GM12875 (cell line): ENCODE data around the gene IFNA13.

Experiments used
- H3K4me3 ChIP-seq: one replicate; pipeline ENCODE4 v1.5.1; 2011; ENCODE audit warnings: low read depth, low read length, control low read depth
- TF ChIP-seq, protein P1 (sequence below): IDR thresholded peaks from 2 replicates; pipeline ENCODE4 v1.5.1; 2011; ENCODE audit warnings: low read depth, mild to moderate bottlenecking, control low read depth, inconsistent platforms, low read length, moderate library complexity, borderline replicate concordance; ENCODE audit not compliant: insufficient read depth

Gene IFNA13

DNA sequence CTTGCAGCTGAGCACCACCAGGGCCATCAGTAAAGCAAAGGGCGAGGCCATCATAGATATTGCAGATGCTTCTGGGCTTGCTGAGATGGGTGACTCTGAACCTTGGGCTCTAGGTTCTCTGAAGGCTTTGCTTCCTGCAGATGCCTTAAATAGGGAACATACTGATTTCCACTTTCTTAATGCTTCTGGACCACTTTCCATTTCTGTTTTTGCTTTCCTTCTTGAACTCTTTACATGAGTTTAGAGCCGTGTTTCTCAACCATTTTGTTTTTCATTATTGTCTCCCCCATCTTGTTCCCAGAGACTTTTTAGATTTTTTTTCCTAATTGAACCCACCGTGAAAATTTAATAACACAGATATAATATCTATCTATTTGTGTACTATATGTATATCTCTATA, at the start of gene IFNA13:
TSS of gene IFNA13 (minus strand) at position 101 of the 400 bp plus-strand sequence. CDS start at position 54, 47 bp downstream.
- no peak within 1 kb of the TSS for H3K4me3 ChIP-seq
- TF ChIP-seq, protein P1, sequence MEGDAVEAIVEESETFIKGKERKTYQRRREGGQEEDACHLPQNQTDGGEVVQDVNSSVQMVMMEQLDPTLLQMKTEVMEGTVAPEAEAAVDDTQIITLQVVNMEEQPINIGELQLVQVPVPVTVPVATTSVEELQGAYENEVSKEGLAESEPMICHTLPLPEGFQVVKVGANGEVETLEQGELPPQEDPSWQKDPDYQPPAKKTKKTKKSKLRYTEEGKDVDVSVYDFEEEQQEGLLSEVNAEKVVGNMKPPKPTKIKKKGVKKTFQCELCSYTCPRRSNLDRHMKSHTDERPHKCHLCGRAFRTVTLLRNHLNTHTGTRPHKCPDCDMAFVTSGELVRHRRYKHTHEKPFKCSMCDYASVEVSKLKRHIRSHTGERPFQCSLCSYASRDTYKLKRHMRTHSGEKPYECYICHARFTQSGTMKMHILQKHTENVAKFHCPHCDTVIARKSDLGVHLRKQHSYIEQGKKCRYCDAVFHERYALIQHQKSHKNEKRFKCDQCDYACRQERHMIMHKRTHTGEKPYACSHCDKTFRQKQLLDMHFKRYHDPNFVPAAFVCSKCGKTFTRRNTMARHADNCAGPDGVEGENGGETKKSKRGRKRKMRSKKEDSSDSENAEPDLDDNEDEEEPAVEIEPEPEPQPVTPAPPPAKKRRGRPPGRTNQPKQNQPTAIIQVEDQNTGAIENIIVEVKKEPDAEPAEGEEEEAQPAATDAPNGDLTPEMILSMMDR = no peak

DNA sequence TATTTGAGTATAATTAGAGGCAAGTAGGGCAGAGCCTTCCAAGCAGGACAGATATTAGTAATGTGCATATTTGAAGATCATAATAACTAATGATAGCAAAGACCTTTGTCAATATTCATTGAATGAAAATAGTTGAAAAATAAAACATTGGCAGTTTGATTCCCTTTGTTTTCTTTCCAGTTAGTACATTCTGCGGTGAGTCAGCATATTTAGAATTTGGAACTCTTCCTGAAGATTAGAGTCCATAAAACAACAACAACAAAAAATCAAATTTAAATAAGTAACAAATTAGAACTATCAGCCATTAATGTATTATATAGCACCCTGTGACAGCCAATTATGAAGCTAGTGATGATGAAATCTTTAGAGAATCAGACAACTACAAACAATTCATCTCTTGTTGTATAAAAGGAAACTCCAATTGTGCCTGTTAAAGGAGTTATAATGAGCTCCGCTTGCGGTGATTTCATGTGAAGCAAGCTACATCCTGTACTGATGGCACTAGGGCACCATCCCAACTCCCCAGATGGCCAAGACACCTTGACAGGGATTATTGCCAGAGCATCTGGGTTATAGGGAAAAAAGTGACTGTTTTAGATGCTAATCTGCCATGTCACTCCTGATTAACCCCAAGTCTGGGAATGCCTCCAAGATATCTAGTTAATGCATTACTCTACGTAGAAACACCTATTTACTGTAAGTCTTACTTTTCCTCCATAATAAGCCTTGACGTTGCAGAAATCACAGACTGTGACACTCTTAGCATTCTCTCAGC, 47.8 kb upstream of the IFNA13 start:
- TF ChIP-seq, protein P1 = no peak
- no peak overlapping the region for H3K4me3 ChIP-seq

DNA sequence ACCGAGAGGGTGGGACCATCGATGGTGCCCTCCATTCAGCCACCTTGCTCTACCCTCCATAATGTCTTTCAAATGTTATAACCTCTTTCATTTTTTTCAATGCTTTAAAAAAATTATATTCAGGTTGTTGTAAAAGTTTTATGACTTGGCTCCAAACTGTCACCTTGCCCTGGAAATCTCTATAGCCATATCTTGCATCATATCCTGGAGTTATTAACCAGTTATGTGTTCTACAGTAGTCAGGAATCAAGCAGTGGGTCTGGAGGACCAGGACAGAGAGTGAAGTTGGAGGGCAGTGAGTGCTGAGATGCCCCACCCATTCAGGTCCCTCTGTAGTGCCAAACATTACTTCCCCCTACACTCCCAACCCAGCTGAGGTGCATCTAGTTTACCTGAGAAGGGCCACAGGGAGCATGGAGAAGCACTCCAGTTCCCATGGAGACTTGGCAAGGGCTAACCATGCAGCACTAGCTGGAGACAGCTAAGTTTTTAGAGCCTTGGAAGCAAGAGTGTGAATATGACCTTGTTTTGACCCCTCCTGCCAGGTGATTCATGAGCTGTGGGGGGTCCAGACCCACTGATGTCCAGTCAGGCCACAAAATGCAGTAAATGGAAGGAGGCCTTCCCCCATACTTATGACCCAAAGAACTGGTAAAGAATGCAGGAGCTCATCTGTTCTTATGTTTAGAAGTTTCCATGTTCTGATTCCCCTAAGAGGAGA, 46.5 kb upstream of the IFNA13 start:
- TF ChIP-seq, protein P1 = no peak
- no peak overlapping the region for H3K4me3 ChIP-seq

DNA sequence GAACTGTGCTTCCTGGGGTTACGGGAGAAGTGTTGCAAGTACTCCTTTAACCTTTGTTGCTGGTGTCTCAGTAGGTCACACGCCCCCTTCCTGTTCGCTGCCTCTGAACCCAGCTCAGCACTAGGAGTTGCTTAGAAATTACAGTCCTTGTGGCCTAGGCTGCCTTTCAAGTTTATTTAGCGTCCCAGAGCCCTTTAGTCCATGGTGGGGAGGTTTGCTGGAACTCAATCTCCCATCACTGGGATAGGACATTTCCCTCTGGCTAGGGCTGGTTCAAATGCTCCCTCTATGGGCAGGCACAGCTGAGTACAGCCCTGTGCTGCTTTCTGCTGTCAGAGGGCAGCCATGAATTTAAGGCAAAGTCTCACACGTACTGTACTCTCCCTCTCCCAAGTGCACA, 45.8 kb upstream of the IFNA13 start:
- H3K4me3 ChIP-seq = no peak overlapping the region
- TF ChIP-seq, protein P1 = peak; percentile 67

DNA sequence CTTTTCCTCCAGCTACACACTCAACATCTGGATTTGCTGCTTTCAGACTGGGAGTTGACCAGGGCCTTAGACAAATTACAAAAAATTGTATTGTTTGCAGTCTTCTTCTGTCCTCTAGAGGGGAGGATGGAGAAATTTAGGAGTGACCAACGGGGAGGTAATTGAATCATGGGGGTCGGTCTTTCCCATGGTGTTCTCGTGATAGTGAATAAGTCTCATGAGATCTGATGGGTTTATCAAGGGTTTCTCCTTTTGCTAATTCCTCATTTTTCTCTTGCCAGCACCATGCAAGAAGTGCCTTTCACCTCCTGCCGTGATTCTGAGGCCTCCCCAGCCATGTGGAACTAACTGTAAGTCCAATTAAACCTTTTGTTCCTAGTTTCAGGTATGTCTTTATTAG, 45.3 kb upstream of the IFNA13 start:
- no peak overlapping the region for H3K4me3 ChIP-seq
- TF ChIP-seq, protein P1 = no peak

DNA sequence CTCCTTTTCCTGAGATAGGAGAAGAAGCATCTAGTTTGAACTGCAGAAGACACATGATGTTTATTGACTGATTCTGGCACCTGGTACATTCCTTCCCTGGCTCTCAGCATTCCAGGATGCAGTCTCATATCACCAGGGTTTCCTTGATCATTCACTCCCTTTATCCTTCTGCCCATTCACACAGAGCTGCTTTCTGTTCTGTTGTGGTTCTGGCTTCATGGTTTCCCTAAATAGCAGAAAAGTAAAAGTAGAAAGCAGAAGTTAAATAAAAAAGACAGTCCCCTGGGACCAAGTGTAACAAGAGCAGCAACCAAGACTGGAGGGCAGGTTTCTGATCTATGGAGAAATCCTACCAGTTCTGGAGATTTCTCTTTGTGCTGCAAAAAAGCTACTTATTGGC, 44.2 kb upstream of the IFNA13 start:
- no peak overlapping the region for H3K4me3 ChIP-seq
- TF ChIP-seq, protein P1 = no peak
